ENCODE measurements around the gene ELMO1.

GRCh38 chr7:37144423-37144822 lies 304.2 kb downstream of the ELMO1 start:
- TF ChIP-seq CTCF (IDR thresholded peaks at IDR 0.05 in 2 of 3, conservative IDR thresholded peaks at IDR 0.05 in 1 of 3; ENCODE audit: borderline replicate concordance in 1 of 3, insufficient read depth in 1 of 3, low read depth in 2 of 3, low read length in 2 of 3) (no peak), EZH2 (IDR thresholded peaks at IDR 0.05) (no peak)
